ENCODE measurements around the gene IGFBPL1.

DNA sequence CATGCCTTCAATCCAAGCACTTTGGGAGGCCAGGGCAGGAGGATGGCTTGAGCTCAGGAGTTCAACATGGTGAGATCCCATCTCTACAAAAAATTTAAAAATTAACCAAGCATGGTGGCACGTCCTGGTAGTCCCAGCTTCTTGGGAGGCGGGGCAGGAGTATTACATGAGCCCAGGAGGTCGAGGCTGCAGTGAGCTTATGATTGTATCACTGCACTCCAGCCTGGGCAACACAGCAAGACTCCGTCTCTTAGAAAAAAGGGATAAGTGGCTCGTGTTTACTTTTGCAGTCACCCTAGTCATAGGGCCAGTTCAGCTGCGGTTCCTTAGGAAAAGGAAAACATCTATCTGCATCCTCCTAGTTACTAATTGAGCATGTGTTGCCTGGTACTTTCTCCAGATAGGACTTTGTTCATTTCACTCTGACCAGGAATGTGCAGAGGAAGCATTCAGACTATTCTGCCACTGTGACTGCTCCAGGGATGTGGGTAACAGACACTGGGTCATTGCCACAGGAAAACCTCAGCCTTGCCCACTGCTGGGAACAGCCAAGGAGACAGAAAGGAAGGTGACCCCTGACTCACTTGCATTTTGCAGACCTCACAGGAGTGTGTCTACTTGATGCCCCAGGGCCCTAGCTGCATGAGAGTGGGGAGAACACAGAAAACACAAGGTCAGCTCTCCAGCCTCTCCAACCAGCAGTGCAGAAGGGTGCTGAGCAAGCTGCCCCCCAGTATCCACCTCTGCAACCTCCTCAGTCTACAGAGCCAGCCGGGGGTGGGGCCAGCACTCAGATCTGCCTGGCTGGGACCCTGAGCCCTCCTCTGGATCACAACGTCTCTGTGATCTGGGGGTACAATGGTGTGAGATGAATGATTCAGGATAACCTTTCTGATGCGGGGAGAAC is 65.6 kb downstream of the IGFBPL1 start:
- TF ChIP-seq, protein P1, sequence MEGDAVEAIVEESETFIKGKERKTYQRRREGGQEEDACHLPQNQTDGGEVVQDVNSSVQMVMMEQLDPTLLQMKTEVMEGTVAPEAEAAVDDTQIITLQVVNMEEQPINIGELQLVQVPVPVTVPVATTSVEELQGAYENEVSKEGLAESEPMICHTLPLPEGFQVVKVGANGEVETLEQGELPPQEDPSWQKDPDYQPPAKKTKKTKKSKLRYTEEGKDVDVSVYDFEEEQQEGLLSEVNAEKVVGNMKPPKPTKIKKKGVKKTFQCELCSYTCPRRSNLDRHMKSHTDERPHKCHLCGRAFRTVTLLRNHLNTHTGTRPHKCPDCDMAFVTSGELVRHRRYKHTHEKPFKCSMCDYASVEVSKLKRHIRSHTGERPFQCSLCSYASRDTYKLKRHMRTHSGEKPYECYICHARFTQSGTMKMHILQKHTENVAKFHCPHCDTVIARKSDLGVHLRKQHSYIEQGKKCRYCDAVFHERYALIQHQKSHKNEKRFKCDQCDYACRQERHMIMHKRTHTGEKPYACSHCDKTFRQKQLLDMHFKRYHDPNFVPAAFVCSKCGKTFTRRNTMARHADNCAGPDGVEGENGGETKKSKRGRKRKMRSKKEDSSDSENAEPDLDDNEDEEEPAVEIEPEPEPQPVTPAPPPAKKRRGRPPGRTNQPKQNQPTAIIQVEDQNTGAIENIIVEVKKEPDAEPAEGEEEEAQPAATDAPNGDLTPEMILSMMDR (IDR thresholded peaks at IDR 0.05), result no peak
- TF ChIP-seq SIN3A (IDR thresholded peaks at IDR 0.05; ENCODE audit: borderline replicate concordance, insufficient read depth, low read depth, low read length), result no peak
- TF ChIP-seq, protein P2, sequence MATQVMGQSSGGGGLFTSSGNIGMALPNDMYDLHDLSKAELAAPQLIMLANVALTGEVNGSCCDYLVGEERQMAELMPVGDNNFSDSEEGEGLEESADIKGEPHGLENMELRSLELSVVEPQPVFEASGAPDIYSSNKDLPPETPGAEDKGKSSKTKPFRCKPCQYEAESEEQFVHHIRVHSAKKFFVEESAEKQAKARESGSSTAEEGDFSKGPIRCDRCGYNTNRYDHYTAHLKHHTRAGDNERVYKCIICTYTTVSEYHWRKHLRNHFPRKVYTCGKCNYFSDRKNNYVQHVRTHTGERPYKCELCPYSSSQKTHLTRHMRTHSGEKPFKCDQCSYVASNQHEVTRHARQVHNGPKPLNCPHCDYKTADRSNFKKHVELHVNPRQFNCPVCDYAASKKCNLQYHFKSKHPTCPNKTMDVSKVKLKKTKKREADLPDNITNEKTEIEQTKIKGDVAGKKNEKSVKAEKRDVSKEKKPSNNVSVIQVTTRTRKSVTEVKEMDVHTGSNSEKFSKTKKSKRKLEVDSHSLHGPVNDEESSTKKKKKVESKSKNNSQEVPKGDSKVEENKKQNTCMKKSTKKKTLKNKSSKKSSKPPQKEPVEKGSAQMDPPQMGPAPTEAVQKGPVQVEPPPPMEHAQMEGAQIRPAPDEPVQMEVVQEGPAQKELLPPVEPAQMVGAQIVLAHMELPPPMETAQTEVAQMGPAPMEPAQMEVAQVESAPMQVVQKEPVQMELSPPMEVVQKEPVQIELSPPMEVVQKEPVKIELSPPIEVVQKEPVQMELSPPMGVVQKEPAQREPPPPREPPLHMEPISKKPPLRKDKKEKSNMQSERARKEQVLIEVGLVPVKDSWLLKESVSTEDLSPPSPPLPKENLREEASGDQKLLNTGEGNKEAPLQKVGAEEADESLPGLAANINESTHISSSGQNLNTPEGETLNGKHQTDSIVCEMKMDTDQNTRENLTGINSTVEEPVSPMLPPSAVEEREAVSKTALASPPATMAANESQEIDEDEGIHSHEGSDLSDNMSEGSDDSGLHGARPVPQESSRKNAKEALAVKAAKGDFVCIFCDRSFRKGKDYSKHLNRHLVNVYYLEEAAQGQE (IDR thresholded peaks at IDR 0.05; ENCODE audit: insufficient read depth in 1 of 2, low read depth in 2 of 2, low read length in 1 of 2), result no peak

Measured in Panc1 (cell line).